GM21737 (cell line): ENCODE measurements around the gene PLA2G4F.

Experiments
- ATAC-seq: cut with Tn5 transposase; IDR thresholded peaks from one replicate; pipeline ENCODE4 v1.9.1; 2021; ENCODE audit warnings: mild to moderate bottlenecking, moderate library complexity; ENCODE audit not compliant: unreplicated experiment

PLA2G4F gene

DNA sequence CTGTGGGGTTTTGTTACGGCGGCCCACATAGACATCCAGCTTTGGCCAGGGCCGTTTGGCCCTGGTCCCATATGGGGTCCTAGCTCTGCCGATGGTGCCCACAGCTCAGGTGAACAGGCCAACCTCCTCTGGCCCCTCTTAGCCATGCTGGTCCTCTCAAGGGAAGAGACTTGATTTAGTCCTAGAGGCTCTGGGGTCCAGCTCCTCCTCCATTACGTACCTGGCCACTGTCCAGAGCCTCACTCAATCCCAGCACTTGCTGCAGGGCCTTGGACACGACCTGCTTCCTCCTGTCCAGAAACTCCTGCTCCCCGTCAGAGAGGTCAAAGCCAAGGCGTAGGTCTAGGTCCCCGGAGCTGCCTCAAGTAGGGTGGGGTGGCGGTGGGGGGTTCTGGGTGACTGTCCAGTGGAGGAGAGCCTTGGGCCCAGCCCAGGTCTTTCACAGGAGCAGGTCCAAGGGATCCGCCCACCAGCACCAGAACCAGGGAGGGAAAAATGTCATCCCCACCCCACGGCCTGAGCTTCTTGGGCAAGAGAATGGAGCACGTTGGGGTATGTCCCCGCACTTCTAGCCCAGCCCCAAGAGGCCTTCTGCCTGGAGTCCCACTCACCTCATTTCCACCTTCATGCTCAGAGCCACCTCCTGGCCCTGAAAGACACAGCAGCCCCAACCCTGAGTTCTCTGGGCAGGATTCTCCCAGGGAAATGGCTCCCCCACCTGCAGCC, 6.8 kb downstream of the PLA2G4F start:
- ATAC-seq: no peak

DNA sequence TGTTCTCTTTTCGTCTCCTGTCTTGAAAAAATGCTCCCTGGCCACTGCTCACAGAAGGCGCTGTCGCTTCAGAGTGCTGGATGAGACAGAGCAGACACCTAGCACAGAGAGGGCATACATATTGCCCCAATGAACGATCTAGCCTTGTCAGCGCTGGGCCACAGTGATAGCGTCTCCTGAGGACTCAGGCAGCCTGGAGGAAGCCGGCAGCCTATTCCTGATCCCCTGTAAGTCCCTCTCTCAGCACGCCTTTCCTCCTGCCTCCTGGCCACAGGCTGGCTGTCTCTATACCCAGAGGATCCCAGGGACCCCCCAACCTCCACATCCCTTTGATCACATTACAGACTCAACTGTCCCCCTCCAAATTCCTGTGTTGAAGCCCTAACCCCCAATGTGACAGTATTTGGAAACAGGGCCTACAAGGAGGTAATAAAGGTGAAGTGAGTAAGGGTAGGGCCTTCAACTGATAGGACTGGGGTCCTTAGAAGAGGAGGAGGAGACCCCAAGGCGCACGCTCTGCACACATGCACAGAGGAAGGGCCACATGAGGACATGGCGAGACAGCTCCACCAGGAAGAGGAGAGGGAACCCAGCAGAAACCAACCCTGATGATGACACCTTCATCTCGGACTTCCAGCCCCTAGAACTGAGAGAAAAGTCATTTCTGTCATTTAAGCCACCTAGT, 7.5 kb downstream of the PLA2G4F start:
- no peak for ATAC-seq

DNA sequence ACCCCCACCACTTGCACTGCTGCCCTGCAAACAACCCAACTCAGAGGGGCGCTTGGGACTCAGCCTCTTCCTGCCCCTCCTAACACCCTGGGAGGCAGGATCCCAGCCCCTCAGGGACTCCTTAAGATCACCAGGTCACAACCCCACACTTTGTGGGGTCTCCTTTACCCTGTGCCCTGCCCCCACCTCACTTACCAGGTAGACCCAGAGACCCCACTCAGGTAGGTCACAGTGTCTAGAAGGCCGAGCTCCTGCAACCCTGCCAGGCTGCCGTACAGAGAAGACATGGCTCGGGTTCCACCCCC, 9.1 kb downstream of the PLA2G4F start:
- no peak for ATAC-seq

DNA sequence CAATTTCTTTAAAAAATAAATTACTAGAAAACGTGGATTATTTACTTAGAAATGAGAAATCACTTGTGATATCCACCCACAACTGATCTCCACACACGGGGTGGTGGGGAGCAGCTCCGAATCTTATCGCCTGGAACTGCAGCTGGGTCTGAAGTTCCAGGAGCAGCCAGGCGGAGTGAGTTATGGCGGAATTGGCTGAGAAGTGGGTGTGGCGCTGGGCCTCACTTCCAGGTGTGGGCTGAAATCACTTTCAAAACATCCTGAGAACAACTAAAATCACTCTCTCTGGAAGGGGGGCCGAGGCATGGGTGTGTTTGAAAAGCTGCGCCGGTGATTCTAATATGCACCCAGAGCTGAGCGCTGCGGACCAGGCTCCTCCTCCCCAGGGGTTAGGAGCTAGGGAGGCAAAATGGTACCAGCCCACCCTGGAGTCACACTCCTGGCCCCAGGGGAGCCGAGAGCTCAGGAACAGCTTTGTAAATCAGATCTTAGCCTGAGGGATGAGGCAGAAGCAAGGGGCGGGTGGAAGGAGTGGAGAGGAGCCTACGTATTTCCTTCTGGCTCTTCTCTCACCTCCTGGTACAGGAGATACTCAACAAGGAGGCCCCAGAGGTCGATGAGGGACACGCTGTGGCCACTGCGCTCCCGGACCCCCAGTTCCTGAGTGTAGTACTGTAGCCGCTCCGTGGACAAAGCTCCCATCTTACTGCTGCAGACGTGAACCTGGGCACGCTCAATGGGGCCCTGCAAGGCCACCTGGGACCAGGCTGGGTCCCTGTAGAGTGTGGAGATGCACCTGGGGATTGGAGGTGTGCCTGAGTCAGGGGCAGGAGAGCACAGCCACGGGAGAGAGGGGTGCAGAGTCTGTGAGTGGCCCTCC, 9.6 kb downstream of the PLA2G4F start:
- ATAC-seq: no peak

DNA sequence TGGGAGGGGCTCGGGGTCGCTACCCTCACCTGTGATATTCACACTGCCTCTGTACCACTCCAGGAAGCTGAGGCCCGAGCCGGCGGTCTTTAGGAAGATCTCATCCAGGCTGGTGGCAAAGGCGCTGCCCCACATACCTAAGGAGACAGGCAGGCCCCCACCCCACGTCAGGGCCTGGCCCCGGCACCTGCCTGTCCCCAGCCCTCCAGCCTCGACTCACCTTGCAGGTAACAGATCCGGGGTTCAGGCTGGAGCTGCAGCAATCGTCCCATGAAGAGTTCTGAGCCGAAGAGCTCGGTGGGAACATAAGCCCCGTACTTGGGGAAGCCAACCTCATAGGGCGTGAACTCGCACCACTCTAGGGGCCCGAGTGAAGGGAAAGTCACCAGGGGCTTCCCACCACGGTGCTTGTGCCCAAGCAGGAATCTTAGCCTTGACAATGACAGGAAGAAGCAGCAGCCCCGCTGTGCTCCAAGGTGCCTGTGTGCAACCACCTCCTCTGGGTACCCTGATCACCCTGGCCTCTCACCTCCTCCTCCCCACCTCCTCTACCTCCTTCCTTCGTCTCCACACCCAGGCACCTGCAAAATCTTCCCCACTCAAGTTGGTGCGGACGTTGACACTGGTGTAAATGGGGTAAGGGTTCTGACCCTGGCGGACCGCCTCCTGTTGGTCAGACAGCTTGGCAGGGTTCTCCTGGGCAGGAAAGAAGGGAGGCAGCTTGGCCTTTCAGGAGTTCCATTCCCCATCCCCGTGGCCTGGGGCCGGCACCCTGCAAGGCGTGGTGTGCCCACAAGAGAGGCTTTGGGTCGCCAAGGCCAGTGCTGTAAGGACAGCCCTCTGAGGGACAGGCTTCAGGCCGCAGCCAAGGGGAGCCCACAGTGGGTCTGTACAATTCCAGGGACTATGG, 10.6 kb downstream of the PLA2G4F start:
- ATAC-seq: no peak

DNA sequence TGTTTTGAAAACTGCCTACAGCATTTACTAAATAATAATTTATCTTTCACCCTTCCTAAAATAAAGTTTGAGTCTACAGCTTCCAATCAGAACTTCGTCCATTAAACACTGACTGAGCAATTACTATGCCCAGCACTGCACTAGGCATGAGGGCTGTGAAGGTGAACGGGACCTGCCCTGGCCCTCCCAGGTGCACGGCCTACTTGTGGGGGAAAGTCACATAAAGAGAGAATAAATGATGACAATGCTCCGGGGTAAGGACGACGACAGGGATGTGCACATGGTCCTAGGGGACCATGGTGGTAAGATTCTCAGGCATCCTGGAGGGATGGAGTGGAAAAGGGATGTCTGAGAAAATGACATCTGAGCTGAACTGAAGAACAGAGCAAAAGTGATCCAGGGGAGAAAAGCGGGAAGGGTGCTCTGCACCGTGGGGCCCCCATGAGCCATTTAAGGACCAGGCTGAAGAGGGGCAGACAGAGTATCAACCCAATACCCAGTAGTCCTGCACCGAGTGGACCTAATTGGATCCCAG, 11.5 kb downstream of the PLA2G4F start:
- no peak for ATAC-seq

DNA sequence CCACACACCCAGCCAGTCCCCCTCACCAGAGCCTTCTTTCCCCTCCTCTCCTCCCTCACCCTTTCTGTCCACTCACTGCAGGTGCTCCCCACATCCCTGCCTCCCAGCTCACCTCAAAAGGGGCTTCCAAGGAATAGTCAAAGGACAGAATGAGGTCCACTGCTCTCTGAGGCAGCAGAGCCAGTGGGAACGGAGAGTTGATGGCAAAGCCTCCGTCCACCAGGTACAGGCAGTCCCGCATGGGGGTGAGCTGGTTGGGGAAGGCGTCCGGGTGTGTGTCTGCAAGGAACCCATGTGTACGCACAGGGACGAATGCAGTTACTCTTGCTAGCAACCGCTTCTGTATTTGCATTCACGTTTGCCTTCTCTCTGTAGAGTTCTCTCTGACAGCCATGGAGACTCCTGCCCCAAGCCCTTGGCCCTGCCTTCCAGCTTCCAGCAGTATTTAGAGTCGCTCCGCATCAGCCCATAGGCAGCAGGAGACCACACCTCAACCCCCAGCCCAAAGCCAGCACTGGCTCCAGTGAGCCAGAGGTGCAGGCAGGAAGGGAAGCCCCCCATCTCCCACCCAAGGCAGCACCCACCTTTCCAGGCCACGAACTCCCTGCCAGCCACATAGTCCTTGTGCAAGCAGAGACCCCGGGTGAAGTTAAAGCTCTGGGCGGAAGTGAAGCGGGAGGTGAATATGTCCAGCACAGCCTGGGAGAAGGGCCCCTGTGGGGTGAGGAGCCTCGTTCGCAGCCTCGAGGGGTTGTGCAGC, 12.4 kb downstream of the PLA2G4F start:
- no peak for ATAC-seq

DNA sequence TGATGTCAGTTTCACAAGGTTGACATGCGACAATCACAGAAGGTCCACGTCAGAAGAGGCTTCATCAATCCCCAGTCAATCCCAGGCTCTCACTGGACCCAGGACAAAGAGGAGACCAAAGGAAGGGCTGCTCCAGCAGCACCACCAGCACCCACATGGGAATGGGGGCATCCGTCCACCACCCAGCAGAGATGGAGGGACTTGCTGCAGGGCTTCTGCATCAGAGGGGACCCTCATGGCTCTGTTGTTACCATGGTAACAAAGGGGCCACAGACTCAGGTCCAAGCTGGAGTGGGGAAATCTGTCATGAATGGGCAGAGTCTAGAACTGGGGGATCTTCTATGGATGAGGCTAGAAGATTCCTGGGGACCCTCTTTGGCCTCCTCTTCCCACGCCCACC, 13.1 kb downstream of the PLA2G4F start:
- ATAC-seq: no peak

DNA sequence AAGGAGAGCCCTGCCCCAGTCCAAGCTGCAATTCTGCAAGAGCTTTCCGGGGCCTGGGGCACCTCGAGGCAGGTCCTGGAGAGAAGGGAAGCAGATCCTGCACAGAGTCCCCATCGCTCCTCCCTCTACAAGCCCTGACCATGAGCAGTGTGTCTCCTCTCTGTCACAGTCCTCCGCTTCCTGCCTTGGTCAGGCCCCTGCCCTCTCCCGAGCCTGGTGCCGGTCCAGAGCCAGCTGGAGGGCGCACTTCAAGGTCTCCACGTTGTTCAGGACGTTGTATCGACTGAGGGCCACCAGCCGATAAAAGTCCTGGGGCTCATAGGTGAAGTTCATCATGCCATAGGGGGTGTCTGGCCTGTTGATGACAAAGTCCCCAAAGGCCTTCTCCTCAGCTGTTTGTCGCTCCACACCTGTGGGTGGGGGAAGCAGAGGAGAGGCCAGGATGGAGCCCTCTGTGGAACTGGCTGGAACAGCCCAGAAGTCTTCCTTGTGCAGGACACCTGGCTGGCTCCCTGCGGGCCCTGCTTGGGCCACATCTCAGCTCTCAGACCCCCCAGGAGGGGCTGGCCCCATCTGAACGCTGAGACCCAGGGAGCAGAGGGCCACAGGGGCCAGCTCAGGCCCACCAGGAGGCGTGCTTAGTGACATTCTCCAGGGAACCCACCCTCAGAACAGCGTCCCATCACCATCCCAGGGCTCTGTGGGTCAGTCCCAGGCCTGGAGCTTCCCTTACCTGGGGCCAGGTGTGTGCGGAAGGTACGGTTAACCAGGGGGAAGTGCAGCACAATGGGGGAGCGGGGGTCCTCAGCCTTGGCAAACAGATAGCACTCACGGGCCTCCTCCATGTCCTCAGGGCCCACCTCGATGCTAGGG, 14.4 kb downstream of the PLA2G4F start:
- no peak for ATAC-seq

DNA sequence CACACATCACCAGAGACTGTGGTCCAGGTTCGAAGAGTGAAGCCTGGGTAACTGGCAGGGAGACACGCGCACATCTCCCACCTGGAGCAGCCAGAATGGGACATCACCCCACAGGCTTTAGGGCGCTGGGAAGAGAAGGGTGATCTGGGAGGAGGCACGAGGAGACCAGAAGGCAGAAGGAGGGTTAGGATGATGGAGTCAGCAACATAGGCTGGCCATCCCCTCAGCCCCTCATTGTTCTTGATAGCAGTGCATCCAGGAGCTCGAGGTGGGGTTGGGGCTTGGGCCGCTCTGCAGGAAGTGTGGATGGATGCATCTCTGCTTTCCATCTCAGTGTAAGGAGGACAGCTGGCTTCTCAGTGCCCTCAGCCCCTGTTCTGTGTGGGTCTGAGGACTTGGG, 15.2 kb downstream of the PLA2G4F start:
- no peak for ATAC-seq

DNA sequence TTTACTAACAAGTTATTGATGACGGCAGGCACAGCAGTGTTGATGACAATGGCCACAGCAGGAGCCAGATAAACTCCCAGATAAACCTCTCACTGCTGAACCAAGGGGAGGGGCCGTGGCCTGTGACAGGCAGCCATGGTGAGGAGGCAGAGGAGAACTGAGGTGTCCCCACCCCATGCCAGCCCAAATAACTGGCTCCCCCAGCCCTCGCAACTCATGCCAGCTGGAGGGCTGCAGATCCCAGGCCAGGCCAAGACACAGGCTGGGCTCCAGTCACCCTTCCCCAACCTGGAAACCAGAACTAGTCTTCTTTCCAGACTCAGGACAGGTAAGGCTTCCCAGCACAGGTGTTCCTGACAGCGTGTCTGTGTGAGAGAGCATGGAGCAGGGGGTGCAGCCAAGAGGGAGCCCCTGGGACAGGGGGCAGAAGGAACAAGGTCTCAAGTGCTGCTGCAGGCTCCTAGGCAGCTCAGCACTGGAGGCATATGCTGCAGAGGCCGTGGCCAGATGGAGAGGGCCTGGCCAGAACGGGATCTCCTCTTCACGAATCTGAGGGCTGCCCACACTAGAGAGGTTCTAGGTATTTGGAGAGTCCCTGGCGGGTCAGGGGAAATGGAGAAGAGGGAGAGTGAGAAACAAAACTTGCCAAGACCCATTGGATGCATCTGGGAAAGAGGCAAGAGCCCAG, 15.9 kb downstream of the PLA2G4F start:
- ATAC-seq: no peak

DNA sequence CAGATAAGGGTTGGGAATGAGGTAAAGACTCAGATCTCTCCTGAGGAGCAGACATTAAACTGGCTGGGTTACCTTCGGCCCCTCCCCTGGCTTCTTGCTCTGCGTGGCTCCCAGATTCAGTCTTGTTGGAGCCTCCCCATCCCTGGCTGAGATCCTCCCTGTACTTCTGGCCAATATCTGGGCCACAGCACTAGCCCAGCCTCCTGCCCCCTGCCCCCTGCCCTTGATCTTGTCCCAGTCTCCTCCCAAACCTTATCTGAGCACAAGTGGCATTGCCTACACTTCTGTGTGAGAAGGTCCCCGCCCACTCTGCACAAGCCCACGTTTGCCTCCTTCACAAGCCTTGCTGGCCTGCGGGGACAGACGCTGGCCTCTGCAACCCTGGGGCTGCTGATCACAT, 16.8 kb downstream of the PLA2G4F start:
- no peak for ATAC-seq

DNA sequence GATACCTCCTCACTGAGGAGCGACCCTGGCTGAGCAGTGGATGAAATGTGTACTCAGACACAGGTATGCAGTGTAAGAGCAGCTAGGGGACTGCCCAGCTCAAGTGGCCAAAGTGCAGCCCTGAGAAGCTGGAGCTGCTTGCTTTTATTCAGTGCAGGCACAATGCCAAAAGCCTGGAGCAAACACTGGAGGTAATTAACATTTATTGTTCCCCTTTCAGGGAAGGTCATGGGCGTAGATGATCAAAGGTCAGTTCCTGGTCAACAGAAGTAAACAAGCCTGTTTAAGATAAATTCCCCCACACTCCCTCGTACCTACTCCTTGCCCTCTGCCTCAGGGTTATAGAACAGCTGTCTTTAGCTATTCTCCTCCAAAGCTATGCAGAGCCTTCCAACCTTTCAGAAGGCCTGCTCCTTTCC, 17.5 kb downstream of the PLA2G4F start:
- ATAC-seq: no peak

DNA sequence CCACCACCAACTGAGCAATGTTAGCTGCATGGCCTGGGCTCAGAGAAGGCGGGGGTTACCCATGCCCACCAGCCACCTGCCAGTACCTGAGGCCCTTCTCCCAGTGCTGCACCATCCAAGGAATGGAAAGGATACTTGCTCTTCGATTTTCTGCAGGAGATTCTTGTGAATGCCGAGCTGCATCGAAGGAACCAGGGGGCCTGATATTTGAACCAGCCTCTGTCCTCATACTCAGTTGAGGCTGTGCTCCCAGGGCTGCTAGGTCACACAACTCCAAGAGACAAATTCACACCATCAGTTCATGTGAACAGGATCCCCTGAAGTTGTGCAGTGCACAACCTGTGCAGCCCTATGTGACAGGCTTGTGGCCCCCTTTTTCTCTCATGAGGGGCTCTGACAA, 18.0 kb downstream of the PLA2G4F start:
- ATAC-seq: no peak

DNA sequence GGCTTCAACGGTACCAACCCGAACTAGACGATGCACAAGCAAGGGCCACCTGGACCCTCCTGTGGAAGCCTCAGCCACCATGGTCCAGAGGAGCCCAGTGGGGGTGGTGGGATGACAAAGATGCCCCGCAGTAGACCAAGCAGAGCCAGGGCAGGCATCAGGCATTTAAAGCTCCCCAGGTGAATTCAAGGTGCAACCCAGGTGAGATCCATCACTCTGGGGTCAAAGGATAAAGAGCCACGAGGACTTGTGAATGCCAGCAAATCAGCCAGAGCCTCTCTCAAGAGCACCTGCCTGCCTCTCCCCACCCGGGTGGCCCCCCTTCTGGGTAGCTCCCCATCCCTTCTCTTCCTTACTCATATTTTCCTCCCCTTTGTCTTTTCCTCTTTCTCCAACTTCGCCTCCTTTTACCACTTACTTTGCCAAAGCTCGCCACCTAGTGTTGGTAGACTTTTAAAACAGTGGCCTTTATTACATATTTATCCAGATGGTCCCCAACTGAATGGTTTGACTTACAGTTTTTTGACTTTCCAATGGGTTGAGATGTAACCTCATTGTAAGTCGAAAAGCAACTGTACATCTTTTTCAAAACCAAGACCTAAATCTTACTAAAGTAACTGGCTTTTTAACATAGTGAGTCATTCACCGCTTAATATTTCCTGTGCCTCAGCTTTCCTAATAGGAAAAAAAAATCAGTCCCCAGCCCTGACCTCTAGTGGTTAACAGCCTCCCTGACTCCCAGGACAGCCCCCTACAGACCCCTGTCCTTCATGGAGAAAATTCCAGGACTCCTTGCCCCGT, 18.8 kb downstream of the PLA2G4F start:
- no peak for ATAC-seq

DNA sequence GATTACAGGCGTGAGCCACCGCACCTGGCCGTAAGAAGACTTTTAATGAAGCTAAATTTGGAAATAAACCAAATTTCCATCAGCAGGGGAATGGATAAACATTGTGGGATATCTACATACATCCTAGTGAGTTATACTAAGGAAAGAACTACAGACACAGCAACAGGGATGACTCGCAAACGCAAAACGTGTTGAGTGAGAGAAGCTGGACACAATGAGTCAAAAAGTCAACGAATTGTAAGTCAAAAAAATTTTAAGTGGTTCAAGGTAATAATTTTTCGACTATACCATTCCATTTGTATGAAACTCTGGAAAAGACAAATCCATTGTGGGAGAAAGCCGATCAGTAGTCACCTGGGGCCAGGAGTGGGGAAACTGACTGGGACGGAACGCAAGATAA, 19.9 kb downstream of the PLA2G4F start:
- no peak for ATAC-seq

DNA sequence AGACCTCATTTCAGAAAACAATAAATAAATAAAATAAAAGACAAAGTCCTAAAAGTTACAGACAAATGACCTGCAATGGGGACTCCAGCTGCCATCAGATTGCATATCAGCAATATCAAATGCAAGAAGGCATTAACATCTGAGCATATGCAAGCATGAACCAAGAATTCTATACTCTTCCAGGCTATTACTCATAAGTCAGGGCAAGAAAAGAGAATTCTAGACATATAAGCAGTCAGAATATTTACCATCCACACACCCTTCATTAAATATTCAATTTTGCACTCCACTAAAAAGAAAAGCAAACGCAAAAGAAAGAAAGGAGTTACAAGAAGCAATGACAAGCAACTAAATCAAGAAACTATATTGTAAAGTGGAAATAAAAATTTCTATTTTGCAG, 21.1 kb downstream of the PLA2G4F start:
- no peak for ATAC-seq
